Brain microvascular endothelial cell (primary cell): ENCODE measurements around the gene GSDME.
"Not testable (repeated sequence)": the region's sequence is repeated elsewhere in the genome, so short reads cannot be mapped to it uniquely, and the experiment has no call there.

Source experiments
- DNase-seq: peaks from one replicate; pipeline ENCODE4 v3.0.0-alpha.2; 2020
- H3K27ac ChIP-seq: fragments of 250-450 bp; sonication (Bioruptor Pico); 2 replicates; pipeline ENCODE4 v1.5.1; 2020; ENCODE audit warnings: mild to moderate bottlenecking, moderate library complexity
- H3K27me3 ChIP-seq: fragments of 250-450 bp; sonication (Bioruptor Pico); replicated peaks from 2 replicates; pipeline ENCODE4 v1.5.1; 2020; ENCODE audit warnings: mild to moderate bottlenecking
- H3K36me3 ChIP-seq: fragments of 250-450 bp; sonication (Bioruptor Pico); replicated peaks from 2 replicates; pipeline ENCODE4 v1.5.1; 2020; ENCODE audit warnings: mild to moderate bottlenecking
- H3K4me3 ChIP-seq: 2 replicates; pipeline ENCODE4 v1.5.1; 2011; ENCODE audit warnings: low read depth, mild to moderate bottlenecking, control low read depth, low read length, moderate library complexity
- in situ Hi-C: cut with HindIII; loops from 2 replicates; pipeline ENCODE4 v1.10.0; 2017; ENCODE audit warnings: low sequenced_read_pairs, low pct_ligation_motif_present
- TF ChIP-seq, protein P1 (sequence below): IDR thresholded peaks from 2 replicates; pipeline ENCODE4 v1.5.1; 2011; ENCODE audit warnings: low read depth, mild to moderate bottlenecking, moderate library complexity, low read length, control low read depth, inconsistent platforms; ENCODE audit errors: missing control alignments

The GSDME gene

DNA sequence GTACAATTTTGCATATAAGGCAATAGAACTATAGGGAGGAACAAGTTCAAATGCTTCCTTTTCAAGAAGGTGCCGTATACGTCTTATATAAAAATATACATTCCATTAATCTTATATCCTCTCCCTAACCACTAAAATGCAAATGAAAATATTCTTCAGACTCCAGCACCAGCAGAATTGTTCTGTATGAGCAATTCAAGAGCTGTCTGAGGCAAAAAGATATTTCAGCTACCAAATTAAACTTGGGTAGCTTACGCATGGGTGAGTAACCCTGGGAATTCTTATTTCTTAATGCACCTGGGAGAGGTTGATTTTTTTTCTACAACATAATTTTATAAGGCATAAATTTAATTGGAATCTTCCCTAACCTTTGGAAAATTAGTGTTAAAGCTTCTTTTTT is 42.2 kb upstream of the GSDME start:
- Histone ChIP-seq H3K27ac (no peak overlapping the region), H3K4me3 (no peak overlapping the region), H3K27me3 (no peaks in the 10 kb centered on the region), H3K36me3 (peaks cover 17% of the 10 kb centered on the region)
- in situ Hi-C loops: no loop called here
- TF ChIP-seq, protein P1, sequence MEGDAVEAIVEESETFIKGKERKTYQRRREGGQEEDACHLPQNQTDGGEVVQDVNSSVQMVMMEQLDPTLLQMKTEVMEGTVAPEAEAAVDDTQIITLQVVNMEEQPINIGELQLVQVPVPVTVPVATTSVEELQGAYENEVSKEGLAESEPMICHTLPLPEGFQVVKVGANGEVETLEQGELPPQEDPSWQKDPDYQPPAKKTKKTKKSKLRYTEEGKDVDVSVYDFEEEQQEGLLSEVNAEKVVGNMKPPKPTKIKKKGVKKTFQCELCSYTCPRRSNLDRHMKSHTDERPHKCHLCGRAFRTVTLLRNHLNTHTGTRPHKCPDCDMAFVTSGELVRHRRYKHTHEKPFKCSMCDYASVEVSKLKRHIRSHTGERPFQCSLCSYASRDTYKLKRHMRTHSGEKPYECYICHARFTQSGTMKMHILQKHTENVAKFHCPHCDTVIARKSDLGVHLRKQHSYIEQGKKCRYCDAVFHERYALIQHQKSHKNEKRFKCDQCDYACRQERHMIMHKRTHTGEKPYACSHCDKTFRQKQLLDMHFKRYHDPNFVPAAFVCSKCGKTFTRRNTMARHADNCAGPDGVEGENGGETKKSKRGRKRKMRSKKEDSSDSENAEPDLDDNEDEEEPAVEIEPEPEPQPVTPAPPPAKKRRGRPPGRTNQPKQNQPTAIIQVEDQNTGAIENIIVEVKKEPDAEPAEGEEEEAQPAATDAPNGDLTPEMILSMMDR: no peak
- DNase-seq: no peak

DNA sequence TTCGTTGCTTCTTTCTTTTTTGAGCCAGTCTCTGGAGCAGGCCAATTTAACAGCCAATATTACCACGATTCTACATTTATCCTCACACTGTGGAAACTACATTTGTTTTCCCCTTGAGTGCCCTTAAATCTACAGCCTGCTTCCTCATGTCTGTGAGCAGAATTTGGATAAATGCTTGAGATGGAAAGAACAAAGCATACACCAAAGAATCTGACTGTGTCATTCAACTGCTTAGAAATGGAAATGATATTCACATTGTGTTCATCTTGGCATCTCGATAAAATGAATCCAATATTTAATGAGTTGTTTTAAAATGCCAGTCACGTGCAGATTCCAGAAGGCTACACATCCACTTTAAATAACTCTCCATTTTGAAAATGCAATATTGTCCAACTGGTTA is 41.0 kb upstream of the GSDME start:
- Histone ChIP-seq H3K36me3 (peaks cover 12% of the 10 kb centered on the region), H3K27me3 (no peaks in the 10 kb centered on the region), H3K4me3 (no peak overlapping the region), H3K27ac (no peak overlapping the region)
- no peak for DNase-seq
- TF ChIP-seq, protein P1: no peak
- in situ Hi-C loops: no loop called here

DNA sequence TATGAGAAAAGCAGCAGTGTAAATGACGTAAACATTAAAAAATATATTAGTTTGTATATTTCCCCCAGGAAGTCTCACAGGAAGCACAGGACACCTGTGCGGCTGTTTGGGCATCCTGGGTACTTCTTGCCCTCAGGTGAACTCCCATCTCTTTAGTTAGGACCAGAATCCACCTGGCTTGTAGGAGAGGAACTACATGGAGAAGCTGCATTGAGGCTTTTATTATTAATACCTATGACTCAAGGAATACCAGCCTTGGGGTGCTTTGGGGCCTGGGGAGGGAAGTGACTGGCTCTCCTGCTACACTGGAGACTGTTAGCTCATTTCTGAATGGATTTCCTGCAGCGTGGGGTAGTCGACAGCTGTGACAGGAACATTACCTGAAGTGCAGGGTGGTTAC is 40.0 kb upstream of the GSDME start:
- TF ChIP-seq, protein P1: no peak
- Histone ChIP-seq H3K4me3 (no peak overlapping the region), H3K27me3 (no peaks in the 10 kb centered on the region), H3K36me3 (peaks cover 10% of the 10 kb centered on the region), H3K27ac (no peak overlapping the region)
- no peak for DNase-seq
- in situ Hi-C loops: no loop called here

GRCh38 chr7:24795407-24795767 is 38.1 kb upstream of the GSDME start:
- Histone ChIP-seq H3K27ac (no peak overlapping the region), H3K27me3 (no peaks in the 10 kb centered on the region), H3K4me3 (no peak overlapping the region), H3K36me3 (no peaks in the 10 kb centered on the region)
- no peak for DNase-seq
- TF ChIP-seq, protein P1: no peak
- in situ Hi-C loops: no loop called here

GRCh38 chr7:24794751-24795406 is 37.6 kb upstream of the GSDME start:
- in situ Hi-C loops, H3K36me3 ChIP-seq, H3K27ac ChIP-seq, DNase-seq, H3K4me3 ChIP-seq, H3K27me3 ChIP-seq: not testable (repeated sequence)

DNA sequence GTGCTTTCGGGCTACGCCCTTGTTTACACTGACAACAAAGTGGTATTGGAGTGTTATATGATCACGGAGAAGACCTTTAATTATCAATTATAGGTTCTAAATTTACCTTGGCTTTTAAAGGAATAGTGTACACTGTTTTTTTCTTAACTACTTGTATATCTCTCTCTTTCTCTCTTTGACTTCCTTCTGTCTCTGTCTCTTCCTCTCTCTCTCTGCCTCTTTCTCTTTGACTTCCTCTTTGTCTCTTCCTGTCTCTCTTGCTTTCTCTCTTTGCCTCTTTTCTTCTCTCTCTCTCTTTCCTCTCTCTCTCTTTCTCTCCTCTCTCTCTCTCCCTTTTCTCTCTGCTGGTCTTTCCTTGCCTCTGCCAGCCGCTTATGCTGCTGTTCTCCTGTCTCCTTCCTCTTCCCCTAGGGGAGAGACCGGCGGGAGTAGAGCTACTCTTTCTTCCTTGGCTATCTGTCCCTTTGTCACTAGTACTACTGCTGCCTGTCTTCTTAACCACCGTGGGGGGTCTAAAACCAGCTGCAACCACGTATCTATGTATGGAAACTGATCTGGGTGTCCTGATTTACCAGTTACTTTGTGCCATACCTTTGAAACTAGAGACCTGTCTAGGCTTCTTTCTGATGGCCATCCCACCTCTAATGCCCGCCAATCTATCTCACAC is 36.9 kb upstream of the GSDME start:
- TF ChIP-seq, protein P1: no peak
- Histone ChIP-seq H3K4me3 (no peak overlapping the region), H3K27ac (no peak overlapping the region), H3K36me3 (no peaks in the 10 kb centered on the region), H3K27me3 (no peaks in the 10 kb centered on the region)
- DNase-seq: no peak
- in situ Hi-C loops: no loop called here
